ENCODE data around the gene PDE7B.

The PDE7B gene

DNA sequence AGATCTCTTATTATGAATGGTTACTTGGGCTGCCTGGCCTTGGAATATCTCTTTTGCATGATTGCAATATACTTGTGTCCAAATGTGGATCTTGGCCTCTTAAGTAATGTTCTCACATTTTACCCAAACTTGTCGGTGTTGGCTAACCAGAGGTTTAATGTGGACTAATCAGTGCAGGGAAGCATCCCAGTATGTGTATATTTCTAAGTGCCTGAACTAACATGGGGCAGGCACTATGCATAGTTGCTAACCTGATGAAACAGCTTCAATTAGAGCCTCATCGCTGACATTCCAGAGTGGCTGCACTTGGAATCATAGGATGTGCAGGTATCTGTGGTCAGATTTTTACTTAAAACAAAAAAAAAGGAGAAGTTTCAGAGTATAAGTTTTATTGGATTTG is 160.0 kb downstream of the PDE7B start:
- no peak for FAIRE-seq
- DNase-seq (ENCODE audit: insufficient read length, low spot score), result no peak

DNA sequence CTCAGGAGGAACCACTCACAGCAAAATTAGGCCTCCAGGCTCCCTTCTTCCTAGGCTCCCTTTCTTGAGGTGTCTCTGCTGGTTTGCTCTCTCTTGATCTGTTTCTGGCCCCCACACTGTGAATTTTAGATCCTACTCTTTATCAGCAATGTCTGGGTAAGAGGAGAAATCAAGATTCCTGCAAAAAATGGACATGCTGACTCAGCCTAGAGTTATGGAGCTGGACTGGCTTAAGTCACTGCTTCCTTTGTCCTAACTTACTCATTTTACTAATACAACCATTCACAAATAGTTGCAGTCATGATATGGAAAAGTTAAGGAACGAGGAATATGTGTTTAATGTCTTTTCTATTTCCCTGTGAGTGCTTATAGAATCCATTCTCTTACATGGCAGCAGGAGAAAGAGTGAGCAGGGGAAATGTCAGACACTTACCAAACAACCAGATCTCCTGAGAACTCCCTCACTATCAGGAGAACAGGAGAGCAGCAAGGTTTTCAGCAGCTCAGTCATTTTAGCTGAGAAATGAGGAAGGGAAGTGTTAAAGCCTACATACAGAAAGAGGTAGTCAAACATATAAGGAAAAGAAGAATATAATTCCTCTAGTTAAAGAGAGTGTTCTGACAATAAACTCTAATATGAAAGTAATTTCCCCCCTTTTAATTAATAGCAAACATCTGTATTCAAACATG is 160.8 kb downstream of the PDE7B start:
- no peak for FAIRE-seq
- TF ChIP-seq PAX5 (IDR thresholded peaks at IDR 0.05; ENCODE audit: insufficient read depth, low read length, severe bottlenecking), result no peak
- TF ChIP-seq TAF1 (IDR thresholded peaks at IDR 0.05; ENCODE audit: low read depth, low read length), result no peak
- TF ChIP-seq POU2F2 (IDR thresholded peaks at IDR 0.05; ENCODE audit: low read depth, low read length), result no peak
- no peak for TF ChIP-seq SPI1 (IDR thresholded peaks at IDR 0.05; ENCODE audit: low read depth, low read length)
- no peak for TF ChIP-seq POLR2AphosphoS5 (IDR thresholded peaks at IDR 0.05; ENCODE audit: low read depth, low read length)
- TF ChIP-seq POLR2A (IDR thresholded peaks at IDR 0.05; ENCODE audit: low read depth, low read length), result no peak
- DNase-seq (ENCODE audit: insufficient read length, low spot score), result no peak

More for the DNA sequence above, 160.0 kb downstream of the PDE7B start:
- TF ChIP-seq SPI1 (IDR thresholded peaks at IDR 0.05; ENCODE audit: low read depth, low read length) (no peak), PAX5 (IDR thresholded peaks at IDR 0.05; ENCODE audit: insufficient read depth, low read length, severe bottlenecking) (no peak), POLR2A (IDR thresholded peaks at IDR 0.05; ENCODE audit: low read depth, low read length) (no peak), TAF1 (IDR thresholded peaks at IDR 0.05; ENCODE audit: low read depth, low read length) (no peak), POLR2AphosphoS5 (IDR thresholded peaks at IDR 0.05; ENCODE audit: low read depth, low read length) (no peak), POU2F2 (IDR thresholded peaks at IDR 0.05; ENCODE audit: low read depth, low read length) (no peak)

GRCh38 chr6:136012943-136013342 is 161.4 kb downstream of the PDE7B start:
- FAIRE-seq, result no peak
- no peak for TF ChIP-seq TAF1 (IDR thresholded peaks at IDR 0.05; ENCODE audit: low read depth, low read length)
- no peak for TF ChIP-seq SPI1 (IDR thresholded peaks at IDR 0.05; ENCODE audit: low read depth, low read length)
- TF ChIP-seq POLR2AphosphoS5 (IDR thresholded peaks at IDR 0.05; ENCODE audit: low read depth, low read length), result no peak
- no peak for TF ChIP-seq PAX5 (IDR thresholded peaks at IDR 0.05; ENCODE audit: insufficient read depth, low read length, severe bottlenecking)
- no peak for TF ChIP-seq POU2F2 (IDR thresholded peaks at IDR 0.05; ENCODE audit: low read depth, low read length)
- no peak for TF ChIP-seq POLR2A (IDR thresholded peaks at IDR 0.05; ENCODE audit: low read depth, low read length)
- DNase-seq (ENCODE audit: insufficient read length, low spot score), result no peak

DNA sequence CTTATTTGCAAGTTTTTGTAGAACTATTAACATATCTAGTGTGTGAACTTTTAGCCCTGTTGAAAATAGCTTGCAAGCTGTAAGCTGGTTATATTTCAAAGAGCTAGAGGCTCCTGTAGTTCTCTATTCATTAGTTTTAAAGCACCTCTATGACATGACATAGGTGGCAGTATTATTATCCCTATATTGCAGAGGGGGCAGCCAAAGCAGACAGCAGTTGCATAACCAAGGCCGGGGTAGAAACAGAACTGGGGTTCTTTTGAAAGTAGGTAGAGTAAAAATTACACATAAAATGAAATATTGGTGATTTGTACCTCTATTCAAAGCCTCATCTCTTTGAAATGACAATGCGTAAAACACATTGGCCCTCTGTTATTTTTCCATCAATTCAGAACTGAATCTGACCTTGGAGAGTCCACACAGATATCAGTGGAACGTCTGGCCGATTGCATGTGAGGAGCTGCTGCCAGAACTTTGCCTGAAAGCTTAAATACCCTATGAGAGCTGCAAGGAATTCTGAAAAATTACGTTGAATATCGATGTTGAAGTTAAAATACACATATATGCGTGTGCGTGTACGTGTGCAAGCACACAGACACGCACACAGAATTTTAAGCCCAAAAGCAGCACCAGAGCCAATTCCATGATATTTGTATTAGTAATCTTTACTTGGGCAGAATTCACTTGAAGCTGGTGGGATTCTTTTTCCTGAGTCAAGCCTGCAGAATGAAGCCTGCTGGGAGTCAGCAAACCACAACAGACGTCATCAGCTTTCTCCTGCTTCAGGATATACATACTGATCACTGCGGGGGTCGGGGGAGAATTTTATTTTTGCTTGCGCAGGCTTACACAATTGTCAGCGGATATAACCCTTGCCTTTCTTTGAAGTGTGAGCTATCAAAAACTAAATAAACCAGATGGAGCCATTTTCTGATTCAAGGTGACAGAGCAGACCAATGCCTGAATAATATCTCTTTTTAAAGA is 163.2 kb downstream of the PDE7B start:
- FAIRE-seq (no peak), DNase-seq (ENCODE audit: insufficient read length, low spot score) (no peak)
- TF ChIP-seq POLR2AphosphoS5 (IDR thresholded peaks at IDR 0.05; ENCODE audit: low read depth, low read length) (no peak), POLR2A (IDR thresholded peaks at IDR 0.05; ENCODE audit: low read depth, low read length) (no peak), PAX5 (IDR thresholded peaks at IDR 0.05; ENCODE audit: insufficient read depth, low read length, severe bottlenecking) (no peak), TAF1 (IDR thresholded peaks at IDR 0.05; ENCODE audit: low read depth, low read length) (no peak), SPI1 (IDR thresholded peaks at IDR 0.05; ENCODE audit: low read depth, low read length) (no peak)

- no peak for DNase-seq (ENCODE audit: insufficient read length, low spot score)
These were observed 164.0 kb downstream of the PDE7B start for GRCh38 chr6:136015531-136015930.

GRCh38 chr6:136016228-136017225 is 165.0 kb downstream of the PDE7B start:
- no peak for TF ChIP-seq POLR2AphosphoS5 (IDR thresholded peaks at IDR 0.05; ENCODE audit: low read depth, low read length)
- TF ChIP-seq POU2F2 (IDR thresholded peaks at IDR 0.05; ENCODE audit: low read depth, low read length), result no peak
- no peak for TF ChIP-seq SPI1 (IDR thresholded peaks at IDR 0.05; ENCODE audit: low read depth, low read length)
- no peak for TF ChIP-seq PAX5 (IDR thresholded peaks at IDR 0.05; ENCODE audit: insufficient read depth, low read length, severe bottlenecking)
- TF ChIP-seq POLR2A (IDR thresholded peaks at IDR 0.05; ENCODE audit: low read depth, low read length), result no peak
- no peak for TF ChIP-seq TAF1 (IDR thresholded peaks at IDR 0.05; ENCODE audit: low read depth, low read length)
- FAIRE-seq (no peak), DNase-seq (ENCODE audit: insufficient read length, low spot score) (no peak)

More at GRCh38 chr6:136015531-136015930, 164.0 kb downstream of the PDE7B start:
- no peak for FAIRE-seq
- TF ChIP-seq TAF1 (IDR thresholded peaks at IDR 0.05; ENCODE audit: low read depth, low read length), result no peak
- no peak for TF ChIP-seq SPI1 (IDR thresholded peaks at IDR 0.05; ENCODE audit: low read depth, low read length)
- no peak for TF ChIP-seq POLR2A (IDR thresholded peaks at IDR 0.05; ENCODE audit: low read depth, low read length)
- no peak for TF ChIP-seq PAX5 (IDR thresholded peaks at IDR 0.05; ENCODE audit: insufficient read depth, low read length, severe bottlenecking)
- TF ChIP-seq POLR2AphosphoS5 (IDR thresholded peaks at IDR 0.05; ENCODE audit: low read depth, low read length), result no peak
- TF ChIP-seq POU2F2 (IDR thresholded peaks at IDR 0.05; ENCODE audit: low read depth, low read length), result no peak

- DNase-seq (ENCODE audit: insufficient read length, low spot score), result no peak
- TF ChIP-seq POLR2AphosphoS5 (IDR thresholded peaks at IDR 0.05; ENCODE audit: low read depth, low read length) (no peak), POLR2A (IDR thresholded peaks at IDR 0.05; ENCODE audit: low read depth, low read length) (no peak), PAX5 (IDR thresholded peaks at IDR 0.05; ENCODE audit: insufficient read depth, low read length, severe bottlenecking) (no peak), TAF1 (IDR thresholded peaks at IDR 0.05; ENCODE audit: low read depth, low read length) (no peak), SPI1 (IDR thresholded peaks at IDR 0.05; ENCODE audit: low read depth, low read length) (no peak), POU2F2 (IDR thresholded peaks at IDR 0.05; ENCODE audit: low read depth, low read length) (no peak)
- FAIRE-seq, result no peak
These were observed 169.2 kb downstream of the PDE7B start for GRCh38 chr6:136020691-136021090.

DNA sequence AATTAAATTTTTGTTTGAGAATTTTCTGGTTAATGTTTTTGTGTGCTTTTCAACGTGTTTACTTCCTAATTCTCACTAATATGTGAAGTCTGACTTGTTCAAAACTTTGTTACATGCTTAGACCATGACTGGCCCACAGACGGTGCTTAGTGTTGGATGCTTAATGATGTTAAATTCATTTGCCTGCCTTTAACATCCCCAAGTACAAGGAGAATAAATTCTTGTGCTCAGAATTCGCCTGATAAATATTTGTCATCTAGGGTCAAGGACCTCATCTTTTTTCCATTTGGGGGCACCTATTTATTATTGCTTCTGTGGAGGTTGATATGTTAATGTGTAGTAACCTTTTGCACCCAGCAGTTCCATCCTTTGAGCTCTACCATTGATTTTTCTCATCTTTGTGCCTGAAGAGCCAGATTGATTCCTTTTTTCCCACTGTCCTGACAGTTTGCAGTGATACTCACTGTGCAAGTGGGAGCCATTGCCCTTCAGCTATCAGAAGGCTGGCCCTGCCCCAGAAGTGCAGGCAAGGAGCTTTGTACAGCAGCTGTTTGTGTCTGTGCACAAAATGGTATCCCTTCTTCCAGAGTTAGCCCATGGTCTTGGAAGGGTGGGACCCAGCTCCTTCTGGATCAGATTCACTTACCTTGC is 170.8 kb downstream of the PDE7B start:
- DNase-seq (ENCODE audit: insufficient read length, low spot score) (no peak), FAIRE-seq (no peak)
- TF ChIP-seq POLR2AphosphoS5 (IDR thresholded peaks at IDR 0.05; ENCODE audit: low read depth, low read length), result no peak
- no peak for TF ChIP-seq POLR2A (IDR thresholded peaks at IDR 0.05; ENCODE audit: low read depth, low read length)
- no peak for TF ChIP-seq SPI1 (IDR thresholded peaks at IDR 0.05; ENCODE audit: low read depth, low read length)
- TF ChIP-seq POU2F2 (IDR thresholded peaks at IDR 0.05; ENCODE audit: low read depth, low read length), result no peak
- no peak for TF ChIP-seq TAF1 (IDR thresholded peaks at IDR 0.05; ENCODE audit: low read depth, low read length)
- no peak for TF ChIP-seq PAX5 (IDR thresholded peaks at IDR 0.05; ENCODE audit: insufficient read depth, low read length, severe bottlenecking)
